Measurements from ENCODE around the gene TNFAIP1. TPM values are rescaled to one million over a fixed set of nuclear protein-coding genes. Genes with fewer than 3 reads are reported as not detected.

The TNFAIP1 gene
- total RNA-seq, 1 experiment from 2014 or later, result 33.4 TPM

DNA sequence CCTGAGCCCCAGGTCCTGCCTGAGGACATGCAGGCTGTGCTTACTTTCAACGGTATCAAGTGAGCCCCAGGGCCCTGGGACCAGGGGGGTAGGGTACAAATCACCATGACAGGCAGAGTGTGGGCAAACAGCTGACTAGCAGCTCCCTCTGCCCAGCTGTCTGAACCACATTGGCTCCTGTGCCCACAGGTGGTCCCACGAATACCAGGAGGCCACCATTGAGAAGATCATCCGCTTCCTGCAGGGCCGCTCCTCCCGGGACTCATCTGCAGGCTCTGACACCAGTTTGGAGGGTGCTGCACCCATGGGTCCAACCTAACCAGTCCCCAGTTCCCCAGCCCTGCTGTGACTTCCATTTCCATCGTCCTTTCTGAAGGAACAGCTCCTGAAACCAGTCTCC is 60.4 kb downstream of the TNFAIP1 start:
- no peaks in the 10 kb centered on the region for H3K4me1 ChIP-seq (ENCODE audit: control insufficient read depth in 1 of 2, insufficient read depth in 2 of 2, low read length in 2 of 2)
- no peaks in the 10 kb centered on the region for H3K27me3 ChIP-seq (ENCODE audit: insufficient read depth, low read length)
- no peaks in the 10 kb centered on the region for H3K9me3 ChIP-seq (ENCODE audit: control insufficient read depth in 1 of 2, insufficient read depth in 1 of 2, low read depth in 1 of 2, low read length in 2 of 2)
- no peak overlapping the region for H3K9ac ChIP-seq (ENCODE audit: low read length)
- TF ChIP-seq ZNF274 (IDR thresholded peaks at IDR 0.05; ENCODE audit: low read depth, low read length) (no peak), POLR2A (IDR thresholded peaks at IDR 0.05; ENCODE audit: borderline replicate concordance, extremely low read depth, insufficient read depth, insufficient read length) (no peak), EZH2phosphoT487 (IDR thresholded peaks at IDR 0.05; ENCODE audit: borderline replicate concordance) (no peak), MAX (IDR thresholded peaks at IDR 0.05) (no peak), RAD21 (IDR thresholded peaks at IDR 0.05; ENCODE audit: low read depth) (no peak), FOSL1 (IDR thresholded peaks at IDR 0.05; ENCODE audit: low read depth) (no peak), SIN3A (IDR thresholded peaks at IDR 0.05; ENCODE audit: low read depth) (no peak), SRF (IDR thresholded peaks at IDR 0.05; ENCODE audit: low read depth) (no peak), YY1 (IDR thresholded peaks at IDR 0.05; ENCODE audit: extremely low read depth, insufficient replicate concordance, low read depth, low read length) (no peak), POLR2AphosphoS5 (IDR thresholded peaks at IDR 0.05; ENCODE audit: low read depth, low read length) (no peak), ZFX (IDR thresholded peaks at IDR 0.05) (no peak)
- TF ChIP-seq, protein P1, sequence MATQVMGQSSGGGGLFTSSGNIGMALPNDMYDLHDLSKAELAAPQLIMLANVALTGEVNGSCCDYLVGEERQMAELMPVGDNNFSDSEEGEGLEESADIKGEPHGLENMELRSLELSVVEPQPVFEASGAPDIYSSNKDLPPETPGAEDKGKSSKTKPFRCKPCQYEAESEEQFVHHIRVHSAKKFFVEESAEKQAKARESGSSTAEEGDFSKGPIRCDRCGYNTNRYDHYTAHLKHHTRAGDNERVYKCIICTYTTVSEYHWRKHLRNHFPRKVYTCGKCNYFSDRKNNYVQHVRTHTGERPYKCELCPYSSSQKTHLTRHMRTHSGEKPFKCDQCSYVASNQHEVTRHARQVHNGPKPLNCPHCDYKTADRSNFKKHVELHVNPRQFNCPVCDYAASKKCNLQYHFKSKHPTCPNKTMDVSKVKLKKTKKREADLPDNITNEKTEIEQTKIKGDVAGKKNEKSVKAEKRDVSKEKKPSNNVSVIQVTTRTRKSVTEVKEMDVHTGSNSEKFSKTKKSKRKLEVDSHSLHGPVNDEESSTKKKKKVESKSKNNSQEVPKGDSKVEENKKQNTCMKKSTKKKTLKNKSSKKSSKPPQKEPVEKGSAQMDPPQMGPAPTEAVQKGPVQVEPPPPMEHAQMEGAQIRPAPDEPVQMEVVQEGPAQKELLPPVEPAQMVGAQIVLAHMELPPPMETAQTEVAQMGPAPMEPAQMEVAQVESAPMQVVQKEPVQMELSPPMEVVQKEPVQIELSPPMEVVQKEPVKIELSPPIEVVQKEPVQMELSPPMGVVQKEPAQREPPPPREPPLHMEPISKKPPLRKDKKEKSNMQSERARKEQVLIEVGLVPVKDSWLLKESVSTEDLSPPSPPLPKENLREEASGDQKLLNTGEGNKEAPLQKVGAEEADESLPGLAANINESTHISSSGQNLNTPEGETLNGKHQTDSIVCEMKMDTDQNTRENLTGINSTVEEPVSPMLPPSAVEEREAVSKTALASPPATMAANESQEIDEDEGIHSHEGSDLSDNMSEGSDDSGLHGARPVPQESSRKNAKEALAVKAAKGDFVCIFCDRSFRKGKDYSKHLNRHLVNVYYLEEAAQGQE (IDR thresholded peaks at IDR 0.05; ENCODE audit: low read depth), result no peak
- TF ChIP-seq, protein P2, sequence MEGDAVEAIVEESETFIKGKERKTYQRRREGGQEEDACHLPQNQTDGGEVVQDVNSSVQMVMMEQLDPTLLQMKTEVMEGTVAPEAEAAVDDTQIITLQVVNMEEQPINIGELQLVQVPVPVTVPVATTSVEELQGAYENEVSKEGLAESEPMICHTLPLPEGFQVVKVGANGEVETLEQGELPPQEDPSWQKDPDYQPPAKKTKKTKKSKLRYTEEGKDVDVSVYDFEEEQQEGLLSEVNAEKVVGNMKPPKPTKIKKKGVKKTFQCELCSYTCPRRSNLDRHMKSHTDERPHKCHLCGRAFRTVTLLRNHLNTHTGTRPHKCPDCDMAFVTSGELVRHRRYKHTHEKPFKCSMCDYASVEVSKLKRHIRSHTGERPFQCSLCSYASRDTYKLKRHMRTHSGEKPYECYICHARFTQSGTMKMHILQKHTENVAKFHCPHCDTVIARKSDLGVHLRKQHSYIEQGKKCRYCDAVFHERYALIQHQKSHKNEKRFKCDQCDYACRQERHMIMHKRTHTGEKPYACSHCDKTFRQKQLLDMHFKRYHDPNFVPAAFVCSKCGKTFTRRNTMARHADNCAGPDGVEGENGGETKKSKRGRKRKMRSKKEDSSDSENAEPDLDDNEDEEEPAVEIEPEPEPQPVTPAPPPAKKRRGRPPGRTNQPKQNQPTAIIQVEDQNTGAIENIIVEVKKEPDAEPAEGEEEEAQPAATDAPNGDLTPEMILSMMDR (IDR thresholded peaks at IDR 0.05 in 2 of 3, conservative IDR thresholded peaks at IDR 0.05 in 1 of 3; ENCODE audit: borderline replicate concordance in 1 of 3, insufficient read depth in 1 of 3, low read depth in 2 of 3, low read length in 2 of 3), result no peak
- 0 out of 4 replicates have a peak, but pooled peaks cover 4 to 6% of the 10 kb centered on the region in 2 experiments for H3K36me3 ChIP-seq (ENCODE audit: control insufficient read depth in 1 of 2, insufficient read depth in 2 of 2, low read length in 2 of 2)
- ChIA-PET CTCF (no interaction called here), POLR2A (interaction anchor here (1.0 kb wide), 1 partner anchor 39 kb away, joined by 3 read pairs; the partner anchor contains the start of gene POLDIP2), RAD21 (ENCODE audit: low non-redundant PET in 1 of 2, low total read pairs in 2 of 2, uncharacterized antibody in 2 of 2, unreplicated experiment in 2 of 2) (no interaction called here)
- H3K4me2 ChIP-seq (ENCODE audit: low read length), result no peak overlapping the region
- intact Hi-C loops (cut with micrococcal nuclease), result no loop called here
- no peak for DNase-seq (ENCODE audit: low read depth, low spot score)
- H3K79me2 ChIP-seq (ENCODE audit: insufficient read depth, low read length), result no peaks in the 10 kb centered on the region
- no peak overlapping the region for H3K27ac ChIP-seq (ENCODE audit: low read depth, low read length)
- no peak for ATAC-seq
- no TSS peak for BruUV-seq (replicated peaks)
- no peak overlapping the region for H3K4me3 ChIP-seq (replicated peaks in 1 of 2; ENCODE audit: low read depth in 1 of 2, low read length in 2 of 2)
- no peaks in the 10 kb centered on the region for H4K20me1 ChIP-seq (ENCODE audit: insufficient read depth)
- H2AFZ ChIP-seq (ENCODE audit: low read depth, low read length, poor library complexity, severe bottlenecking), result no peak overlapping the region
- no peaks in the 10 kb centered on the region for H3K9me2 ChIP-seq (ENCODE audit: insufficient read depth)

Small RNA genes lying within 50 kb of the gene (microRNA-seq; reads per million reads assigned to microRNA genes)
- not detected for gene MIR4723 (ENCODE audit: borderline number of aligned reads)

Other genes starting within 250 kb of the TNFAIP1 start
- gene TMEM97, start 16.6 kb upstream of the TNFAIP1 start, total RNA-seq (2021; ENCODE audit: unreplicated experiment), result 55.6 TPM
- gene IFT20, start 289 bp upstream of the TNFAIP1 start, total RNA-seq (2021; ENCODE audit: unreplicated experiment), result 21.7 TPM
- 78.0 TPM for gene POLDIP2, start 21.8 kb downstream of the TNFAIP1 start, total RNA-seq (2021; ENCODE audit: unreplicated experiment)
- not detected for gene SEBOX, start 29.4 kb downstream of the TNFAIP1 start, total RNA-seq (2021; ENCODE audit: unreplicated experiment)
- gene VTN, start 34.5 kb downstream of the TNFAIP1 start, total RNA-seq (2021; ENCODE audit: unreplicated experiment), result 1.5 TPM
- 1.3 TPM for gene SARM1, start 35.9 kb downstream of the TNFAIP1 start, total RNA-seq (2021; ENCODE audit: unreplicated experiment)
- gene SLC46A1, start 70.5 kb downstream of the TNFAIP1 start, total RNA-seq (2021; ENCODE audit: unreplicated experiment), result 17.8 TPM
- gene SLC13A2, start 137.9 kb downstream of the TNFAIP1 start, total RNA-seq (2021; ENCODE audit: unreplicated experiment), result not detected
- gene FOXN1, start 170.6 kb downstream of the TNFAIP1 start, total RNA-seq (2021; ENCODE audit: unreplicated experiment), result not detected
- gene UNC119, start 216.9 kb downstream of the TNFAIP1 start, total RNA-seq (2021; ENCODE audit: unreplicated experiment), result 43.2 TPM
- gene PIGS, start 235.8 kb downstream of the TNFAIP1 start, total RNA-seq (2021; ENCODE audit: unreplicated experiment), result 45.8 TPM
- 82.8 TPM for gene ALDOC, start 241.1 kb downstream of the TNFAIP1 start, total RNA-seq (2021; ENCODE audit: unreplicated experiment)

Data from HCT116 (cell line).